Mesodermal cell (in vitro differentiated cells): ENCODE measurements around the gene PLPPR5. TPM values are rescaled to one million over a fixed set of nuclear protein-coding genes. Genes with fewer than 3 reads are reported as not detected.
A peak's percentile ranks its signal among the peaks of the same experiment; 100 is the strongest.
"Not testable (repeated sequence)": the region's sequence is repeated elsewhere in the genome, so short reads cannot be mapped to it uniquely, and the experiment has no call there.

Experiments
- H3K27ac ChIP-seq: 2 replicates; pipeline ENCODE4 v1.7.0; 2013; ENCODE audit warnings: mild to moderate bottlenecking, low read depth, low read length, moderate library complexity; ENCODE audit not compliant: severe bottlenecking
- H3K36me3 ChIP-seq: 2 replicates; pipeline ENCODE4 v1.7.1; 2013; ENCODE audit warnings: mild to moderate bottlenecking, low read length, moderate library complexity; ENCODE audit not compliant: control insufficient read depth, insufficient read depth
- H3K4me1 ChIP-seq: one replicate; pipeline ENCODE4 v1.7.1; 2013; ENCODE audit warnings: mild to moderate bottlenecking, low read length; ENCODE audit not compliant: insufficient read depth, control insufficient read depth, poor library complexity, severe bottlenecking
- H3K4me3 ChIP-seq: 2 replicates; pipeline ENCODE4 v1.7.0; 2013; ENCODE audit warnings: low read length, control low read depth, mild to moderate bottlenecking; ENCODE audit not compliant: insufficient read depth, poor library complexity, severe bottlenecking; ENCODE audit errors: extremely low read depth
- H3K9me3 ChIP-seq: 2 replicates; pipeline ENCODE4 v1.7.1; 2013; ENCODE audit warnings: mild to moderate bottlenecking, low read length, moderate library complexity; ENCODE audit not compliant: control insufficient read depth
- WGBS, 2 experiments: methylation state at CpG; one replicate each; pipeline ENCODE4 v1.1.5; 2013; ENCODE audit warnings: missing lambda C conversion rate in 2 of 2; ENCODE audit not compliant: insufficient coverage in 2 of 2; 5-methylcytosine and 5-hydroxymethylcytosine counted together
- polyA plus RNA-seq, 2 experiments: library from polyadenylated mRNA; stranded (reverse); fragments of 50-300 nt; gene quantifications; one replicate each; pipeline ENCODE4 v1.2.3, GENCODE V29; 2013

Gene PLPPR5, protein sequence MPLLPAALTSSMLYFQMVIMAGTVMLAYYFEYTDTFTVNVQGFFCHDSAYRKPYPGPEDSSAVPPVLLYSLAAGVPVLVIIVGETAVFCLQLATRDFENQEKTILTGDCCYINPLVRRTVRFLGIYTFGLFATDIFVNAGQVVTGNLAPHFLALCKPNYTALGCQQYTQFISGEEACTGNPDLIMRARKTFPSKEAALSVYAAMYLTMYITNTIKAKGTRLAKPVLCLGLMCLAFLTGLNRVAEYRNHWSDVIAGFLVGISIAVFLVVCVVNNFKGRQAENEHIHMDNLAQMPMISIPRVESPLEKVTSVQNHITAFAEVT
- polyA plus RNA-seq (2013, experiment 1 of 2) = 10.1 TPM
- 10.8 TPM for polyA plus RNA-seq (2013, experiment 2 of 2)

DNA sequence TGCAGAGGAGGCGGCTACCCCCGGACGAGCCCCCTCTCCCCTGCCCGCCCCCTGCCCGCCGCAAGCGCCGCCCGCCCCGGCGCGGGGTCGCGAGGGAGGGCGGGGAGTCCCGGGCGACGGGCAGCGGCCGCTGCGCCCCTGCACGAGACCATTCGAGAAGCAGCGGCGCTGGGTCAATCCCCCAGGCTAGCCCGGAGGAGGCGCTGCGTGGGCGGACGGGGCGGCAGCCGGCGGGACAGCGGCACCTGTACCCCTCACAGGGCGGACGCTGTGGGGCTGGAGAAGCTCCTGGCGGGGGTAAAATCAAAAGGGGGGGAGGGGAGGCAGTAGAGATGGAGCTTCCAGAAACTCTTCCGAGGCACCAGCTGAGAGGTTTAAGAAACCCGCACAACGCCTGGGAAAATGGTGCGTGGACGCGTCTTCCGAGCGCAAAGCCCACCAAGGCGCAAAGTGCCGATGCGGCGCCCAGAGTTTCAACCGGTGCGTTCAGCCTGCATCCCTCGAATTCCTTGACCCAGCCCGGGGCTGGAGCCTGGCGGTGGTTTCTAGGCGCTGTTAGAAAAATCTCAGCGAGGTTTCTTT, at the start of gene PLPPR5:
Gene PLPPR5 (minus strand): TSS at position 1 of the 582 bp plus-strand sequence. CDS start 190 bp downstream, outside the sequence.
- no peak within 1 kb of the TSS for H3K27ac ChIP-seq
- no peaks in the 10 kb centered on the region for H3K9me3 ChIP-seq
- H3K4me1 ChIP-seq = peaks cover 8% of the 10 kb centered on the region
- 1% methylated on average over 30 to 33 of the region's 56 CpGs for WGBS, 2 experiments
- H3K4me3 ChIP-seq = peak within 1 kb of the TSS; percentile 57
- H3K36me3 ChIP-seq = no peaks in the 10 kb centered on the region

DNA sequence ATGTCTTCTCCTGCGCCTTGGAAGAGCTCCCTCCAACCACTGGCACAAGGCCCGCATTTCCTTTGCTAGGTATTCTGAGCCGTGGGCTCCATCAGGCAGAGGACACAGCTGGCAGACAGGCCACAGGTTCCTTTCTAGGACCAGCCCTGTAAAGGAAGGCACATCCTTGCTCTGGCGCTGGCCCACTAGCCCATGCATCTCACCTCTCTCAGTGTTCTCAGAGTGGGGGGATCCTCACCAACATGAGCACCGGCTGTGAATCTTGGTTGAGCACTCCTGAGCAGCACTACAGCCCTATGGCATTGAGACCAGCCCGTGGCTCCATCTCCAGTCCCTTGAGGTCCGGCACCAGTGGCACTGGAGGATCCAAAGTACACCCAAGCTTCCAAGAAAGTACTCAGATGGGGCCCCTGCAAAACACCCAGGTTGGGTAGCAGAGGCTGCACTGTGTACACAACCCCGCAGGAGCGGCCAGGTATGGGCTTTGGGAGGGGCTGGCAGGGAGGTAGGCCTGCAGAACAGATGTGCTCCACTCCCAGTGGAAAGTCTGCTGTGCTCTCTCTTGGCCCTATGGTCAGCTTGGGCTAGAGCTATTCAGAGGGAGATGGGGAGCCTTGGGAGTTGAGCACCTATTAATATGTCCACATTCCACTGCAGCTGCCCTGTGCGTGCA, 47.1 kb upstream of the PLPPR5 start:
- Histone ChIP-seq H3K27ac (no peak overlapping the region), H3K36me3 (no peaks in the 10 kb centered on the region), H3K4me1 (no peaks in the 10 kb centered on the region), H3K9me3 (no peaks in the 10 kb centered on the region), H3K4me3 (no peak overlapping the region)
- WGBS, 2 experiments = 88 to 96% methylated on average over 9 of the region's 10 CpGs

DNA sequence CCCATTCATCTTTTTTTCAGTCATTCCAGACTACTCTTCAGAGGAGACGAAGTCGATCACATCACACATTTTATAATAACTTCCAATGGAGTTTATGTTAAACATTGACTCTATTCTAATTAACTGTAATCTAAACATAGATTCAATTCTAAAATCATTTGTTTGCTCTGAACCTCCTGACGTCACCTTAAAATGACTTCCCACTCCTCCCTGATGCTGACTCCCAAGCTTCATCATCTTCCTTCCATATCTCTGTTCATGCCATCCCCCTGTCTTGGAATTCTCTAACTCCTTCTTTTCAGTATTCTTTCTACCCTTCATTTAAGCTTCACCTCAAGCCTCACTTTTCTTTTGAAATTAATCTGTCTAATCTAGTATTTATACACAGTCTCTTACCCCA, 45.1 kb upstream of the PLPPR5 start:
- WGBS, 2 experiments = 80 to 82% methylated on average over 1 of the region's 3 CpGs
- no peaks in the 10 kb centered on the region for H3K9me3 ChIP-seq

DNA sequence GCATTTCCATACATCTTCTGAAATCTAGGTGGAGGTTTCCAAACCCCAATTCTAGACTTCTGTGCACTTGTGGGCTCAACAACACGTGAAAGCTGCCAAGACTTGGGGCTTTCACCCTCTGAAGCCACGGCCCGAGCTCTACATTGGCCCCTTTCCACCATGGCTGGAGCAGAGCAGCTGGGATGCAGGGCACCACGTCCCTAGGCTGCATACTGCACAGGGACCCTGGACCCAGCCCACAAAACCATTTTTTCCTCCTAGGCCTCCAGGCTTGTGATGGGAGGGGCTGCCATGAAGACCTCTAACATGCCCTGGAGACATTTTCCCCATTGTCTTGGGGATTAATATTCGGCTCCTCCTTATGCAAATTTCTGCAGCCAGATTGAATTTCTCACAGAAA, 32.1 kb upstream of the PLPPR5 start:
- not testable (repeated sequence) for H3K4me1 ChIP-seq, H3K4me3 ChIP-seq, H3K36me3 ChIP-seq, H3K27ac ChIP-seq
- peaks cover 19% of the 10 kb centered on the region for H3K9me3 ChIP-seq
- WGBS, 2 experiments = 69 to 85% methylated on average over 4 of the region's 5 CpGs

More for the DNA sequence above, 45.1 kb upstream of the PLPPR5 start:
- Histone ChIP-seq H3K4me3 (no peak overlapping the region), H3K27ac (no peak overlapping the region), H3K36me3 (no peaks in the 10 kb centered on the region), H3K4me1 (no peaks in the 10 kb centered on the region)

DNA sequence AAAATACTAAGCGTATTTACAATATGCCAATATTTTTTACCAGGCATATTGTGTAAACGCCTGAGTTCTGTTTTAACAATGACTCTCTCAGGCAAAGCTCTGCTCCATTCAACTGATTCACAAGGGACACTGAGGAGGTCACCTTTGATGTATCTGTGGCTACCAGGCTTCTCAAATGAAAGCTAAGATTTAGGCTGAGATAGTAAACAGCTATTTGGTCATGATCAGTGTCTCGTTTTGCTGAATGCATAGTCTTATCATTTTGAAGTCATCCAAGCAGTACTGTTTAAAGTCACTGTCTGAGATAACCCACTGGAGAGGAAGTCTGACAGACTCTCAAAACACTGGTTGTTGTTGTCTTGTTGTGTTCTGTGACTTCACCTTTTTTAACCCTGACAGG, 13.7 kb upstream of the PLPPR5 start:
- Histone ChIP-seq H3K4me1 (peaks cover 24% of the 10 kb centered on the region), H3K4me3 (no peak overlapping the region), H3K36me3 (no peaks in the 10 kb centered on the region), H3K9me3 (no peaks in the 10 kb centered on the region), H3K27ac (peak overlapping the region; percentile 72)
- WGBS, 2 experiments = 17 to 40% methylated on average over 1 to 3 of the region's 3 CpGs

DNA sequence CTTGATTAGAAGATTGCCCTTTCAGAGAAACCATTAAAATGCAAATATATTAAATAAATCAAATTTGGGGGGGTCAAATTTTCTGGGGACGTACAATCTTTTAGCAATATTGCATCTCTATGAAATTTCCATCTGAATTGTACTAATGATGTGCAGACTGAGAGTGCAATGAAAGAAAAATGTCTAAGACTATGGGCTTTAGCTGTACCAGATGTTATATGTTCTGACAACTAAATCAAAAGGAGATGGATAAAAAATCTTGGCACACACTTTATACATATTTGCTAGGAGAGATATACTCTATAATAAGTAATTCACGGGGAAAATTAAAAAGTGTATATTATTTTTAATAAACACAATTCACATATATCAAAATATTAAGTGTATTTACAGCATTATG, 13.0 kb upstream of the PLPPR5 start:
- H3K4me3 ChIP-seq = no peak overlapping the region
- WGBS, 2 experiments = no CpG with 5 or more reads among the region's 2 CpGs
- H3K9me3 ChIP-seq = no peaks in the 10 kb centered on the region

DNA sequence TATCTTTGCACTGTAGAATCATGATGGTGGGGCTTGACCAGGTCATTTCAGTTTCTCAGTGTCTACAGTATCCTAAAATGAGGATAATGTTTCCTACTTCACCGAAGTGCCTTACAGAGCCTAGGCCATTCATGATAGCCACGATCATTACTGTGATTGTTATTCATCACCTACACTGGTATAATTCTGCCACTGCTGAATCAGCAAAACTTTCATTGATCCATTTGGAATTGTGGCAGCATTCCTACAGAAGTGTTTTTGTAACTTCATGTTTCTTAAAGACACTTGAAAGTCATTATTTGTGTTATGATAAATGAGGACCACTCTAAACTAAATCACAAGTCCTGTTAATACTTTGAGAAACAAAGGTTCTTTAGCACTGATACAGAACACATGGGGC, 6.0 kb upstream of the PLPPR5 start:
- Histone ChIP-seq H3K27ac (no peak overlapping the region), H3K9me3 (no peaks in the 10 kb centered on the region), H3K4me1 (peaks cover 1% of the 10 kb centered on the region), H3K36me3 (no peaks in the 10 kb centered on the region), H3K4me3 (no peak overlapping the region)
- WGBS, 2 experiments = 65 to 87% methylated on average over 2 of the region's 2 CpGs

More for the DNA sequence above, 13.0 kb upstream of the PLPPR5 start:
- H3K36me3 ChIP-seq = no peaks in the 10 kb centered on the region
- H3K27ac ChIP-seq = no peak overlapping the region
- H3K4me1 ChIP-seq = peaks cover 24% of the 10 kb centered on the region

DNA sequence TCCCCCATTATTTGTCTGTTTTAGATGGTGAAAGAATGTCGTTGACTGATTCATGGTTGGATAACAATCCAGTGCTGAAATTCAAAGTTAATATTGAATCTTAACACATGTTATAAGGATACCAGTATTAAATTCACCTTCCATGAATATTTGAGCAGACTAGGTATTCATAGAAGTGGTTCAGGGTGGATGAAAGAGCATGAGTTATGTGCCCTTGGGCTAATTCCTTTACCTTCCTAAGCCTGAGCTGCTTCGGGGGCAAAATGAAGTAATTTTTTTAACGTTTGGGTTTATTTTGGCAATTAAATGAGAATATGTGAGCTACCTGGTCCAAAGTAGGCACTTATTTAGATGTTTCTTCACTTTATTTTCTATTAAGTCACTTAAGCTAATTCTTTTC, 2.7 kb upstream of the PLPPR5 start:
- Histone ChIP-seq H3K4me3 (no peak overlapping the region), H3K27ac (no peak overlapping the region), H3K36me3 (no peaks in the 10 kb centered on the region), H3K4me1 (peaks cover 8% of the 10 kb centered on the region), H3K9me3 (no peaks in the 10 kb centered on the region)
- no CpG with 5 or more reads among the region's 3 CpGs for WGBS, 2 experiments

DNA sequence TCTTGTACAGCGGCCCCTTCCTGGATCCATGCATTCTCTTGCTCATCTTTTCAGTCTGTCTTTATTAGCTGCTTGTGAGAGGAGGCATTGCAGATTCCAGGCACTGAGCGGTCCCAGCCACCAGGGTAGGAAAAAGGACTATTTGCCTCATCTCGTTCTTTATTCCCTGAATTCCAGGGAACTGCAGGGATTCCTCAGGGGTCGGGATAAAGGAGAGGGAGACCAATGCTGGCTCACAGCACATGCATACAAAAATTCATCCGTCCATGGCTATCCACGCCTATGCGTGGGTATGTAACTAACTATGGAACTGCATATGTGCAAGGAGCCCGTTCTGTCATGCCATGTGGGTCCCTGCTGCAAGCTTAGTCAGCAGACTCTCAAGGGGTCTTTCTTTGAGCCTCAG, 879 bp upstream of the PLPPR5 start:
- H3K4me1 ChIP-seq = peaks cover 8% of the 10 kb centered on the region
- H3K36me3 ChIP-seq = no peaks in the 10 kb centered on the region
- no peaks in the 10 kb centered on the region for H3K9me3 ChIP-seq
- H3K4me3 ChIP-seq = peak overlapping the region; percentile 57
- WGBS, 2 experiments = 25 to 63% methylated on average over 4 to 7 of the region's 8 CpGs
- no peak overlapping the region for H3K27ac ChIP-seq

DNA sequence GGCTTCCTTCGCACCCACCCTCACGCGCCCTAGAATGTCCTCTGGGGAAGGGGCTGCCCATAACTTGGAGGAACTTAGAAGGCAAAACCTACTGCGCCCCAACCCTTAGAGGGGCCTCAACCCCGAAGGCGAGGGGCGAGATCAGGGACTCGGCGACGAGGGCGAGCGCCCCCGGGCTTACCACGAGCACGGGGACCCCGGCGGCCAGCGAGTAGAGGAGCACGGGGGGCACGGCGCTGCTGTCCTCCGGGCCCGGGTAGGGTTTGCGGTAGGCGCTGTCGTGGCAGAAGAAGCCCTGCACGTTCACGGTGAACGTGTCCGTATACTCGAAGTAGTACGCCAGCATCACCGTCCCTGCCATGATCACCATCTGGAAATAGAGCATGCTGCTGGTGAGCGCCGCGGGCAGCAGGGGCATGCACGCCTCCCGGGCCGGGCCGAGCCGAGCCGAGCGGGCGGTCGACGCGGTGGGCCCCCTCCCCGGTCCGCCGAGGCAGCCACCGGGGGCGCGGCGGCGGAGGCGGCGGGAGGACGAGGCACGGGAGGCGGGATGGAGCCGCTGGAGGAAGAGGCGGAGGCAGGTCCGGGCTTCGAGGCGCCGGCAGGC, 304 bp downstream of the PLPPR5 start:
- Histone ChIP-seq H3K4me3 (peak overlapping the region; percentile 57), H3K27ac (no peak overlapping the region), H3K9me3 (no peaks in the 10 kb centered on the region), H3K4me1 (peaks cover 8% of the 10 kb centered on the region), H3K36me3 (no peaks in the 10 kb centered on the region)
- 0 to 1% methylated on average over 46 to 51 of the region's 66 CpGs for WGBS, 2 experiments
